AG09309 (cell line): Measurements from ENCODE around the gene PDZD7.
A peak's percentile ranks its signal among the peaks of the same experiment; 100 is the strongest.

Experiments used
- DNase-seq: peaks from one replicate; pipeline ENCODE4 v3.0.0-alpha.2; 2010; ENCODE audit warnings: low read depth
- H3K4me3 ChIP-seq: 2 replicates; pipeline ENCODE4 v1.5.1; 2011; ENCODE audit warnings: mild to moderate bottlenecking, low read depth, low read length, moderate library complexity; ENCODE audit not compliant: control insufficient read depth
- TF ChIP-seq, protein P1 (sequence below): IDR thresholded peaks from 2 replicates; pipeline ENCODE4 v1.5.1; 2011; ENCODE audit warnings: mild to moderate bottlenecking, low read depth, low read length, inconsistent platforms; ENCODE audit not compliant: insufficient read depth, control insufficient read depth; ENCODE audit errors: missing control alignments

Gene PDZD7

DNA sequence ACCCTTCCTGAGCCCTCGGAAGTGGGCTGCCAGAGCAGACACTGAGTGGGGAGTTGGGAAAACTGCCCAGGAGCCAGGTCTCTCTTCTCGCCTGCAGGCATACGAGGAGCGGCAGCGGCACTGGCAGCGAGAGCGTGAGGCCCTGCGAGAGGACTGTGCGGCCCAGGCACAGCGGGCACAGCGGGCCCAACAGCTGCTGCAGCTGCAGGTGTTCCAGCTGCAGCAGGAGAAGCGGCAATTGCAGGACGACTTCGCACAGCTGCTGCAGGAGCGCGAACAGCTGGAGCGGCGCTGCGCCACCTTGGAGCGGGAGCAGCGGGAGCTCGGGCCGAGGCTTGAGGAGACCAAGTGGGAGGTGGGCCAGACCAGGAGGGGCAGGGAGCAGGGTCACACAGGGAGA, 25.6 kb downstream of the PDZD7 start:
- TF ChIP-seq, protein P1, sequence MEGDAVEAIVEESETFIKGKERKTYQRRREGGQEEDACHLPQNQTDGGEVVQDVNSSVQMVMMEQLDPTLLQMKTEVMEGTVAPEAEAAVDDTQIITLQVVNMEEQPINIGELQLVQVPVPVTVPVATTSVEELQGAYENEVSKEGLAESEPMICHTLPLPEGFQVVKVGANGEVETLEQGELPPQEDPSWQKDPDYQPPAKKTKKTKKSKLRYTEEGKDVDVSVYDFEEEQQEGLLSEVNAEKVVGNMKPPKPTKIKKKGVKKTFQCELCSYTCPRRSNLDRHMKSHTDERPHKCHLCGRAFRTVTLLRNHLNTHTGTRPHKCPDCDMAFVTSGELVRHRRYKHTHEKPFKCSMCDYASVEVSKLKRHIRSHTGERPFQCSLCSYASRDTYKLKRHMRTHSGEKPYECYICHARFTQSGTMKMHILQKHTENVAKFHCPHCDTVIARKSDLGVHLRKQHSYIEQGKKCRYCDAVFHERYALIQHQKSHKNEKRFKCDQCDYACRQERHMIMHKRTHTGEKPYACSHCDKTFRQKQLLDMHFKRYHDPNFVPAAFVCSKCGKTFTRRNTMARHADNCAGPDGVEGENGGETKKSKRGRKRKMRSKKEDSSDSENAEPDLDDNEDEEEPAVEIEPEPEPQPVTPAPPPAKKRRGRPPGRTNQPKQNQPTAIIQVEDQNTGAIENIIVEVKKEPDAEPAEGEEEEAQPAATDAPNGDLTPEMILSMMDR = no peak
- DNase-seq = no peak
- no peak overlapping the region for H3K4me3 ChIP-seq

DNA sequence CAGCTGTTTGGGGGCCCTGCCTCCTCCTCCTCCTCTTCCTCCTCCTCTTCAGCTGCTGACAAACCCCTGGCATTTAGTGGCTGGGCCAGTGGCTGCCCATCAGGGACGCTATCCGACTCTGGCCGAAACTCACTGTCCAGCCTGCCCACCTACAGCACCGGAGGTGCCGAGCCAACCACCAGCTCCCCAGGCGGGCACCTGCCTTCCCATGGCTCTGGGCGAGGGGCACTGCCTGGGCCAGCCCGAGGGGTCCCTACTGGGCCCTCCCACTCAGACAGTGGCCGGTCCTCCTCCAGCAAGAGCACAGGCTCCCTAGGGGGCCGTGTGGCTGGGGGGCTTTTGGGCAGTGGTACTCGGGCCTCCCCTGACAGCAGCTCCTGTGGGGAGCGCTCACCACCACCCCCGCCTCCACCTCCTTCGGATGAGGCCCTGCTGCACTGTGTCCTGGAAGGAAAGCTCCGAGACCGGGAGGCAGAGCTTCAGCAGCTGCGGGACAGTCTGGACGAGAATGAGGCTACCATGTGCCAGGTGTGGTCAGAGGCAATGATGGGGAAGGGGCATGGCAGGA, 27.2 kb downstream of the PDZD7 start:
- TF ChIP-seq, protein P1 = no peak
- DNase-seq = no peak
- H3K4me3 ChIP-seq = no peak overlapping the region

DNA sequence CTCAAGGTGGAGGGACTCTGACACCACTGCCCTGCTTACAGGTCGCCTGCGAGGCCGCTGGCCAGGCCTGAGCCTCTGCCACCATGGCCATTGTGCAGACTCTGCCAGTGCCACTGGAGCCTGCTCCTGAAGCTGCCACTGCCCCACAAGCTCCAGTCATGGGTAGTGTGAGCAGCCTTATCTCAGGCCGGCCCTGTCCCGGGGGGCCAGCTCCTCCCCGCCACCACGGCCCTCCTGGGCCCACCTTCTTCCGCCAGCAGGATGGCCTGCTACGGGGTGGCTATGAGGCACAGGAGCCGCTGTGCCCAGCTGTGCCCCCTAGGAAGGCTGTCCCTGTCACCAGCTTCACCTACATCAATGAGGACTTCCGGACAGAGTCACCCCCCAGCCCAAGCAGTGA, 28.5 kb downstream of the PDZD7 start:
- no peak for DNase-seq
- TF ChIP-seq, protein P1 = no peak
- H3K4me3 ChIP-seq = no peak overlapping the region; the same call in 1 of the 2 replicates

DNA sequence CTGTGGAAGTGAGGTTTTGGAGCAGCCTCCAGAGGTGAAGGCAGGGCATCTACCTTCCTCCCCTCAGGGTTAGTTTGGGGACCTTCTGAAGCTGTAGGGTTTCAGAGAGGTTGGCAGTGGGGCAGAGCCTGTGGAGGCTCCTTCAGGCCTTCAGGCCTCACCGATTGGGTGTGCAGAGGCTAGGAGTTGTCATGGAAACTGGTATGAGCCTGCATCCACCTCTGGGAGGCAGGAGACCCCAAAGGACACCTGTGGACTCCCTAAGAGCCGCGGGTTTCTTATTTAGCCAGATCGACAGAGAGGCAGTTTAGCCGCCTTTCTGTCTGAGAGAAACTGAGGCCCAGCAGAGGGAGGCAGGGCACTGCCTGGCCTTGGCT, 29.3 kb downstream of the PDZD7 start:
- H3K4me3 ChIP-seq = peak overlapping the region; percentile 85
- TF ChIP-seq, protein P1 = no peak

DNA sequence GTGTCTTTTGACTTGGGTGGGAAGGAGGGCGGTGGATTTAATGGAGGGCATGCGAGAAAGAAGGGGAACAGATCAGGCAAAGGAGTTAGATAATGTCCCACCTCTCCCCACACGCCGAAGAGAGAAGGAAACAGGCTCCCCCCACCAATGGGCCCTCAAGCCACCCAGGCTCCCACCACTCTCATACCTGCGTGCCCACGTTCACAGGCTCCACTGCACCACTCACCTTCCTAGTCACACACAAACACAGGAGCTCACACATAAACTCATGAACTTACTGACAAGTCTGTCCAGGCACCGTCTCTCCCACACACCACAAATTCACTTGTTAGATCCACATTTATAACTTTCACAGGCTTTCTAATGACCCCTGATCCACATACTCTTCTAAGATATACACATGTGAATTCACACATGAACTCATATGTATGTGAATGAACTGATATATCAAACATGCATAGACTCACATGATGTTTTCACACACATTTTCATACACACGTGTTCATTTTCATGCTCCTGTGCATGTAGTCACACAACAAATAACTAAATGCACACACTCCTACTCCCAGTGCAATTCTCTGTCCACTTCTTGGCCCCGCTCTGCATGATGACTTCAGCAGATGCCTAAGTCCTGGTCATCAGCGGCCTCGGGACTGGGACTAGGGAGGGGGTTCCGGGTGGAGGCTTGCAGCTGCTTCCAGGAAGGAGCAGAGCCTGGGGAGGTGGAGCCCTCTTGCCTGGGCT, 29.8 kb downstream of the PDZD7 start:
- H3K4me3 ChIP-seq = peak overlapping the region; percentile 85
- DNase-seq = peak; percentile 57
- TF ChIP-seq, protein P1 = no peak

More for the DNA sequence above, 29.3 kb downstream of the PDZD7 start:
- no peak for DNase-seq

DNA sequence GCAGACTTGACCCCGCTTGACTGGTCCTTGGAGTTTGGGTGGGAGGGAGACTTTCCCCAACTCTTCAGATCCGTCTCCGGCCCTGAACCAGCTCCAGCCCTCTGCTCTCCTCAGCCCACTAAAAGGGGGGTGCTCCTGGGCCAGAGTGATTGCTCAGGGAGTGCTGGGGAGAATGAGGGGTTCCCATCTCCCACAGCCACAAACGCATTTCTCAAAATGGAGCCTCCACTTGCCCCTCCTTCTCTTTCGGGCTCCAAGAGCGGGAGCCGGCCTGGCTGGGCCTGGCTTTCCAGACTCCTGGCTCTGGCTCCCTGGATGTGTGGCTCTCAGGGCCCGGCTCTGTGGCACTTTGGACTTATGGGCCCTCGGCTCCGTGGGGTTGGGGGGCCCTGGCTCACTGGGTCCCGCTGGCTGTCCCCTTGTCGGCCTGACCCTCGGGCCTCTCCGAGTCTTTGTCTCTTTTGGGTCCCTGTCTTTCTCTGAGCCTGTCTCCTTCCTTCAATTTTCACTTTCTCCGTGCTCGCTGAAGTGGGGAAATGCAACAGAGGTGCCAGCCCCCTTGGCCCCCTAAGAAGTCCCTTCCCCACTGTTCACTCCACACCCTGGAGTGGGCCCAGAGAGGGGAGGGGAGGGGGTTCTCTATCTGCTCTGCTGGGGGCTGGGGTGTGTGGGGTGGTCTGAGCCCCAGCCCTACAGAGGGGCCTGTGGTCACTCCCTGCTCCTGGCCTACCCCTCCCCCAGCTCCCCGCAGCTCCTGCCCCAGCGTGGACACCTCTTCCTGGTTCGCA, 30.6 kb downstream of the PDZD7 start:
- TF ChIP-seq, protein P1 = no peak
- no peak for DNase-seq
- H3K4me3 ChIP-seq = peak overlapping the region; percentile 85
